Neural crest cell (in vitro differentiated cells): ENCODE results near the gene AGBL4. TPM values are rescaled to one million over a fixed set of nuclear protein-coding genes. Genes with fewer than 3 reads are reported as not detected.

ENCODE experiments used
- DNase-seq: peaks from one replicate; pipeline ENCODE4 v3.0.0; 2021; ENCODE audit warnings: low read depth, mixed read lengths, low spot score
- H3K27ac Mint-ChIP-seq: one replicate; pipeline ENCODE4 v1.8.0; 2021; ENCODE audit warnings: mild to moderate bottlenecking, mixed read lengths; ENCODE audit not compliant: unreplicated experiment
- H3K27me3 Mint-ChIP-seq: 2 replicates; pipeline ENCODE4 v1.8.0; 2021; ENCODE audit warnings: low read depth, mild to moderate bottlenecking, mixed read lengths
- H3K36me3 Mint-ChIP-seq: 2 replicates; pipeline ENCODE4 v1.8.0; 2021; ENCODE audit warnings: low read depth, mild to moderate bottlenecking, mixed read lengths
- H3K4me1 Mint-ChIP-seq: 2 replicates; pipeline ENCODE4 v1.8.0; 2021; ENCODE audit warnings: mixed read lengths
- H3K4me3 Mint-ChIP-seq: one replicate; pipeline ENCODE4 v1.8.0; 2021; ENCODE audit warnings: mild to moderate bottlenecking, mixed read lengths
- H3K9me3 Mint-ChIP-seq: 2 replicates; pipeline ENCODE4 v1.8.0; 2021; ENCODE audit warnings: mixed read lengths
- total RNA-seq: library from RNA; stranded (reverse); gene quantifications from 2 replicates; pipeline ENCODE4 v1.2.1, GENCODE V29; 2021
- TF ChIP-seq, protein P1 (sequence below): fragments of 200-600 bp; sonication (generic); conservative IDR thresholded peaks from 2 replicates; pipeline ENCODE4 v1.5.0; 2021; ENCODE audit warnings: antibody characterized with exemption, mild to moderate bottlenecking

AGBL4 gene
- total RNA-seq, 1 donor from 2014 or later, result 0.09 TPM

DNA sequence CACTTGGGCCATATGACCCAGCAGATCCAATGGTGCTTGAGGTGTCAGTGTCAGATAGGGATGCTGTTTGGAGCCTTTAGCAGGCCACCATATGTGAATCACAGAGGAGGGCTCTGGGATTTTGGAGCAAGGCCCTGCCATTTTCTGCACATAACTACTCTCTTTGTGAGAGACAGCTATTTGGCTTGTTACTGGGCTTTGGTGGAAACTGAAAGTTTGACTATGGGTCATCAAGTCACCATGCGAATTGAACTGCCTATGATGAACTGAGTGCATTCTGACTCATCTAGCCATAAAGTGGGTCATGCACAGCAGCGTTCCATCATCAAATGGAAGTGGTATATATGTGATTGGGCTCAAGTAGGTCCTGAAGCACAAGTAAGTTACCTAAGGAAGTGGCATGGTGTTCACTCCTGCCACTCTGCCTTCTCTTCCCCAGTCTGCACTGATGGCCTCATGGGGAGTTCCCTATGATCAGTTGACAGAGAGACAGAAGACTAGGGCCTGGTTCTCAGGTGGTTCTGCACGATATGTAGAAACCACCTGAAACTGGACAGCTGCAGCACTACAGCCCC, 447.3 kb downstream of the AGBL4 start:
- H3K4me3 Mint-ChIP-seq, result no peak overlapping the region
- no peaks in the 10 kb centered on the region for H3K27me3 Mint-ChIP-seq
- H3K27ac Mint-ChIP-seq, result no peak overlapping the region
- peaks cover 5% of the 10 kb centered on the region for H3K36me3 Mint-ChIP-seq
- H3K4me1 Mint-ChIP-seq, result no peaks in the 10 kb centered on the region
- DNase-seq, result no peak
- TF ChIP-seq, protein P1, sequence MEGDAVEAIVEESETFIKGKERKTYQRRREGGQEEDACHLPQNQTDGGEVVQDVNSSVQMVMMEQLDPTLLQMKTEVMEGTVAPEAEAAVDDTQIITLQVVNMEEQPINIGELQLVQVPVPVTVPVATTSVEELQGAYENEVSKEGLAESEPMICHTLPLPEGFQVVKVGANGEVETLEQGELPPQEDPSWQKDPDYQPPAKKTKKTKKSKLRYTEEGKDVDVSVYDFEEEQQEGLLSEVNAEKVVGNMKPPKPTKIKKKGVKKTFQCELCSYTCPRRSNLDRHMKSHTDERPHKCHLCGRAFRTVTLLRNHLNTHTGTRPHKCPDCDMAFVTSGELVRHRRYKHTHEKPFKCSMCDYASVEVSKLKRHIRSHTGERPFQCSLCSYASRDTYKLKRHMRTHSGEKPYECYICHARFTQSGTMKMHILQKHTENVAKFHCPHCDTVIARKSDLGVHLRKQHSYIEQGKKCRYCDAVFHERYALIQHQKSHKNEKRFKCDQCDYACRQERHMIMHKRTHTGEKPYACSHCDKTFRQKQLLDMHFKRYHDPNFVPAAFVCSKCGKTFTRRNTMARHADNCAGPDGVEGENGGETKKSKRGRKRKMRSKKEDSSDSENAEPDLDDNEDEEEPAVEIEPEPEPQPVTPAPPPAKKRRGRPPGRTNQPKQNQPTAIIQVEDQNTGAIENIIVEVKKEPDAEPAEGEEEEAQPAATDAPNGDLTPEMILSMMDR, result no peak
- peaks cover 28% of the 10 kb centered on the region for H3K9me3 Mint-ChIP-seq

DNA sequence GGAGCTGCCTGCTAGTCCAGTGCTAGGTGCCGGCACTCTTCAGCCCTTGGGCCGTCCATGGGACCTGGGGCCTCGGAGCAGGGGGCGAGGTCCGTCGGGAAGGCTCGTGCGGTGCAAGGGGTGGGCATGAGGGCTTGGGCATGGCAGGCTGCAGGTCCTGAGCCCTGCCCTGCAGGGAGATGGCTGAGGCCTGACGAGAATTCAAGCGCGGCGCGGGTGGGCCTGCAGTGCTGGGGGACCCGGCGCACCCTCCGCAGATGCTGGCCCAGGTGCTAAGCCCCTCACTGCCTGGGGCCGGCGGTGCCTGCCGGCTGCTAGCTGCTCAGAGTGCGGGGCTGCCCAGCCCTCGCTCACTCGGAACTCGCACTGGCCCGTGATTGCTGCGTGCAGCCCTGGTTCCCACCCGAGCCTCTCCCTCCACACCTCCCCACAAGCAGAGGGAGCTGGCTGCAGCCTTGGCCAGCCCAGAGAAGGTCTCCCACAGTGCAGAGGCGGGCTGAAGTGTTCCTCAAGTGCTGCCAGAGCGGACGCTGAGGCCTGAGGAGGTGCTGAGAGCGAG, 467.0 kb downstream of the AGBL4 start:
- H3K27me3 Mint-ChIP-seq, result no peaks in the 10 kb centered on the region
- no peak for DNase-seq
- H3K9me3 Mint-ChIP-seq, result peaks cover 22% of the 10 kb centered on the region
- H3K4me3 Mint-ChIP-seq, result no peak overlapping the region
- no peak overlapping the region for H3K27ac Mint-ChIP-seq
- no peaks in the 10 kb centered on the region for H3K4me1 Mint-ChIP-seq
- TF ChIP-seq, protein P1, result no peak
- H3K36me3 Mint-ChIP-seq, result peaks cover 11% of the 10 kb centered on the region

DNA sequence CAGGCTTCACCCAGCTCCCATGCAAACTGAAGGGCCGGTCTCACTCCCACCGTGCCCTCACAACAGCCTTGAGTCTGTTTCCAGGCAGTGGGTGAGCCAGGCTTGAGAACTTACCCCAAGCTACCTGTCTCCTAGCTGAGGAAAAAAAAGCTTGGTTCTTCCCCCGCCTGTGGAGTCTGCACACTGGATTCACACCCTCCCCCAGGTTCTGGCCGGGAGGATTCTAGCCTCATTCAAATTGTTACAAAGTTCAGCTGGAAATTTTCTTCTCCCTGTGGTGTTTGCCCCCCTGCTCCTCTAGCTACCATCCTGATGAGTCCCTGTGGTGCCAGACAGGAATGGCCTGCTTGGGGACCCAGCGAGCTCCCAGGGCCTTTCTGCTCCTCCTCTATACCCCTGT, 471.7 kb downstream of the AGBL4 start:
- no peaks in the 10 kb centered on the region for H3K27me3 Mint-ChIP-seq
- H3K9me3 Mint-ChIP-seq, result peaks cover 31% of the 10 kb centered on the region
- H3K36me3 Mint-ChIP-seq, result peaks cover 5% of the 10 kb centered on the region

DNA sequence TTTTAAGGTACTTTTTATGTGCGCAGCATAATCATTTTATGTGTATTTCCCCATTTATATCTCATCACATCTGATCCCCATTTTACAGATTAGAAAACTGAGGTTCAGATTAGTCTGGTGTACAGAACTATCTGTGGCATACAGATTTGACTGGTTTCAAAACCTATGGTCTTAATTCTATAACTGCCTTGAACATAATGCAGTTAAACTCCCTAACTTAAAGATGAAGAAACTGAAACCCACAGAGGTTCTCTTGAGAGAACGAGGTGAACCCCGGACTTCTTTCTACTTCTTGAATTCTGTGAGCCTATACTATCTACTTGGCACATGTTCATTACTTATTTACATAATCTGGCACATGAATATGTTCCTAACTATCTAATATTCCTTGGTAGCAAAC, 479.1 kb downstream of the AGBL4 start:
- no peaks in the 10 kb centered on the region for H3K4me1 Mint-ChIP-seq
- peaks cover 6% of the 10 kb centered on the region for H3K36me3 Mint-ChIP-seq
- DNase-seq, result no peak
- no peak overlapping the region for H3K4me3 Mint-ChIP-seq
- TF ChIP-seq, protein P1, result no peak
- H3K27ac Mint-ChIP-seq, result no peak overlapping the region
- no peaks in the 10 kb centered on the region for H3K27me3 Mint-ChIP-seq
- H3K9me3 Mint-ChIP-seq, result peaks cover 28% of the 10 kb centered on the region

More for the DNA sequence above, 471.7 kb downstream of the AGBL4 start:
- Mint-ChIP-seq H3K4me3 (no peak overlapping the region), H3K4me1 (no peaks in the 10 kb centered on the region), H3K27ac (no peak overlapping the region)
- TF ChIP-seq, protein P1, result no peak
- DNase-seq, result no peak

DNA sequence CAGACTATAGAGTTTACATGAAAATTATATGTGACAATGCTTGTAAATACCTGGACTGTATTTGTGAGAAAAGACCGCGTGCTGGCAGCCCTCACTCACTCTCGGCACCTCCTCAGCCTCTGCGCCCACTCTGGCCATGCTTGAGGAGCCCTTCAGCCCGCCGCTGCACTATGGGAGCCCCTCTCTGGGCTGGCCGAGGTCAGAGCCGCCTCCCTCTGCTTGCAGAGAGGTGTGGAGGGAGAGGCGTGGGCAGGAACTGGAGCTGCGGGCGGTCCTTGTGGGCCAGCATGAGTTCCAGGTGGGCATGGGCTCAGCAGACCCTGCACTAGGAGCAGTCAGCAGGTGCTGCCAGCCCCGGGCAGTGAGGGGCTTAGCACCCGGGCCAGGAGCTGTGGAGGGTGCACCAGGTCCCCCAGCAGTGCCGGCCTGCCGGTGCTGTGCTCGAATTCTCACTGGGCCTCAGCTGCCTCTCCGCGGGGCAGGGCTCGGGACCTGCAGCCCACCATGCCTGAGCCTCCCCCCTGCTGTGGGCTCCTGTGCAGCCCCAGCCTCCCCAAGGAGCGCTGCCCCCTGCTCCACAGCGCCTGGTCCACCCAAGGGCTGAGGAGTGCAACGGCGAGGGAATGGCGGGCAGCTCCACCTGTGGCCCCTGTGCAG, 482.5 kb downstream of the AGBL4 start:
- Mint-ChIP-seq H3K27ac (no peak overlapping the region), H3K4me1 (no peaks in the 10 kb centered on the region), H3K27me3 (no peaks in the 10 kb centered on the region), H3K4me3 (no peak overlapping the region), H3K9me3 (peaks cover 33% of the 10 kb centered on the region), H3K36me3 (peaks cover 7% of the 10 kb centered on the region)
- TF ChIP-seq, protein P1, result no peak
- no peak for DNase-seq
